Measurements from ENCODE around the gene RTN3.

Gene RTN3

GRCh38 chr11:63729326-63729725 is 48.0 kb downstream of the RTN3 start:
- Mint-ChIP-seq H3K36me3 (ENCODE audit: insufficient read depth) (peaks cover 4% of the 10 kb centered on the region), H3K27me3 (no peaks in the 10 kb centered on the region), H3K4me3 (no peak overlapping the region), H3K4me1 (no peaks in the 10 kb centered on the region), H3K27ac (ENCODE audit: low read depth) (no peak overlapping the region), H3K9me3 (no peaks in the 10 kb centered on the region)
- no peak for ATAC-seq (replicated peaks; ENCODE audit: extremely low read depth, poor library complexity, severe bottlenecking)
- no peak for DNase-seq (ENCODE audit: low spot score in 2 of 2)

- DNase-seq (ENCODE audit: low spot score in 2 of 2) (no peak), ATAC-seq (replicated peaks; ENCODE audit: extremely low read depth, poor library complexity, severe bottlenecking) (no peak)
- Mint-ChIP-seq H3K27me3 (no peaks in the 10 kb centered on the region), H3K36me3 (ENCODE audit: insufficient read depth) (no peaks in the 10 kb centered on the region), H3K9me3 (no peaks in the 10 kb centered on the region), H3K27ac (ENCODE audit: low read depth) (no peak overlapping the region), H3K4me3 (no peak overlapping the region), H3K4me1 (no peaks in the 10 kb centered on the region)
Observed at GRCh38 chr11:63736864-63737263, 55.6 kb downstream of the RTN3 start.

- ATAC-seq (replicated peaks; ENCODE audit: extremely low read depth, poor library complexity, severe bottlenecking) (no peak), DNase-seq (ENCODE audit: low spot score in 2 of 2) (no peak)
- H3K27me3 Mint-ChIP-seq = no peaks in the 10 kb centered on the region
- H3K36me3 Mint-ChIP-seq (ENCODE audit: insufficient read depth) = no peaks in the 10 kb centered on the region
- no peak overlapping the region for H3K27ac Mint-ChIP-seq (ENCODE audit: low read depth)
- no peaks in the 10 kb centered on the region for H3K9me3 Mint-ChIP-seq
- no peaks in the 10 kb centered on the region for H3K4me1 Mint-ChIP-seq
- H3K4me3 Mint-ChIP-seq = no peak overlapping the region
Observed at GRCh38 chr11:63737718-63738117, 56.4 kb downstream of the RTN3 start.

- Mint-ChIP-seq H3K4me1 (no peaks in the 10 kb centered on the region), H3K36me3 (ENCODE audit: insufficient read depth) (no peaks in the 10 kb centered on the region), H3K27ac (ENCODE audit: low read depth) (no peak overlapping the region), H3K4me3 (no peak overlapping the region), H3K9me3 (no peaks in the 10 kb centered on the region), H3K27me3 (no peaks in the 10 kb centered on the region)
- ATAC-seq (replicated peaks; ENCODE audit: extremely low read depth, poor library complexity, severe bottlenecking) (no peak), DNase-seq (ENCODE audit: low spot score in 2 of 2) (peak; percentile 37 to 49)
Observed at GRCh38 chr11:63738720-63739360, 57.5 kb downstream of the RTN3 start.

GRCh38 chr11:63745304-63746170 is 64.2 kb downstream of the RTN3 start:
- H3K4me1 Mint-ChIP-seq = no peaks in the 10 kb centered on the region
- no peaks in the 10 kb centered on the region for H3K27me3 Mint-ChIP-seq
- H3K27ac Mint-ChIP-seq (ENCODE audit: low read depth) = no peak overlapping the region
- H3K9me3 Mint-ChIP-seq = no peaks in the 10 kb centered on the region
- H3K4me3 Mint-ChIP-seq = no peak overlapping the region
- ATAC-seq (replicated peaks; ENCODE audit: extremely low read depth, poor library complexity, severe bottlenecking) = no peak
- peaks cover 6% of the 10 kb centered on the region for H3K36me3 Mint-ChIP-seq (ENCODE audit: insufficient read depth)
- no peak for DNase-seq (ENCODE audit: low spot score in 2 of 2)

GRCh38 chr11:63747011-63747410 is 65.7 kb downstream of the RTN3 start:
- no peaks in the 10 kb centered on the region for H3K27me3 Mint-ChIP-seq
- no peak overlapping the region for H3K4me3 Mint-ChIP-seq
- DNase-seq (ENCODE audit: low spot score in 2 of 2) = no peak
- no peak overlapping the region for H3K27ac Mint-ChIP-seq (ENCODE audit: low read depth)
- peaks cover 11% of the 10 kb centered on the region for H3K36me3 Mint-ChIP-seq (ENCODE audit: insufficient read depth)
- H3K9me3 Mint-ChIP-seq = no peaks in the 10 kb centered on the region
- no peak for ATAC-seq (replicated peaks; ENCODE audit: extremely low read depth, poor library complexity, severe bottlenecking)
- H3K4me1 Mint-ChIP-seq = no peaks in the 10 kb centered on the region

- ATAC-seq (replicated peaks; ENCODE audit: extremely low read depth, poor library complexity, severe bottlenecking) (no peak), DNase-seq (ENCODE audit: low spot score in 2 of 2) (no peak)
- H3K4me1 Mint-ChIP-seq = no peaks in the 10 kb centered on the region
- no peak overlapping the region for H3K4me3 Mint-ChIP-seq
- peaks cover 14% of the 10 kb centered on the region for H3K36me3 Mint-ChIP-seq (ENCODE audit: insufficient read depth)
- H3K9me3 Mint-ChIP-seq = no peaks in the 10 kb centered on the region
- no peak overlapping the region for H3K27ac Mint-ChIP-seq (ENCODE audit: low read depth)
- H3K27me3 Mint-ChIP-seq = no peaks in the 10 kb centered on the region
Observed at GRCh38 chr11:63749624-63750023, 68.3 kb downstream of the RTN3 start.

- Mint-ChIP-seq H3K36me3 (ENCODE audit: insufficient read depth) (peaks cover 11% of the 10 kb centered on the region), H3K27ac (ENCODE audit: low read depth) (no peak overlapping the region), H3K4me1 (no peaks in the 10 kb centered on the region), H3K9me3 (no peaks in the 10 kb centered on the region), H3K4me3 (no peak overlapping the region), H3K27me3 (no peaks in the 10 kb centered on the region)
- ATAC-seq (replicated peaks; ENCODE audit: extremely low read depth, poor library complexity, severe bottlenecking) = no peak
- DNase-seq (ENCODE audit: low spot score in 2 of 2) = no peak
Observed at GRCh38 chr11:63756919-63757761, 75.8 kb downstream of the RTN3 start.

GRCh38 chr11:63760487-63761079 is 79.3 kb downstream of the RTN3 start:
- Mint-ChIP-seq H3K27me3 (no peaks in the 10 kb centered on the region), H3K36me3 (ENCODE audit: insufficient read depth) (peaks cover 7% of the 10 kb centered on the region), H3K4me1 (no peaks in the 10 kb centered on the region), H3K27ac (ENCODE audit: low read depth) (no peak overlapping the region), H3K4me3 (no peak overlapping the region), H3K9me3 (no peaks in the 10 kb centered on the region)
- DNase-seq (ENCODE audit: low spot score in 2 of 2) (no peak), ATAC-seq (replicated peaks; ENCODE audit: extremely low read depth, poor library complexity, severe bottlenecking) (no peak)

GRCh38 chr11:63761188-63761587 is 79.9 kb downstream of the RTN3 start:
- no peak for DNase-seq (ENCODE audit: low spot score in 2 of 2)
- Mint-ChIP-seq H3K27ac (ENCODE audit: low read depth) (no peak overlapping the region), H3K4me1 (no peaks in the 10 kb centered on the region), H3K36me3 (ENCODE audit: insufficient read depth) (peaks cover 7% of the 10 kb centered on the region), H3K27me3 (no peaks in the 10 kb centered on the region), H3K4me3 (no peak overlapping the region), H3K9me3 (no peaks in the 10 kb centered on the region)
- no peak for ATAC-seq (replicated peaks; ENCODE audit: extremely low read depth, poor library complexity, severe bottlenecking)

GRCh38 chr11:63761931-63762653 is 80.8 kb downstream of the RTN3 start:
- peak overlapping the region; percentile 60 for H3K27ac Mint-ChIP-seq (ENCODE audit: low read depth)
- no peak overlapping the region for H3K4me3 Mint-ChIP-seq
- no peak for DNase-seq (ENCODE audit: low spot score in 2 of 2)
- ATAC-seq (replicated peaks; ENCODE audit: extremely low read depth, poor library complexity, severe bottlenecking) = no peak
- peaks cover 7% of the 10 kb centered on the region for H3K36me3 Mint-ChIP-seq (ENCODE audit: insufficient read depth)
- no peaks in the 10 kb centered on the region for H3K27me3 Mint-ChIP-seq
- peaks cover under 1% of the 10 kb centered on the region for H3K4me1 Mint-ChIP-seq
- no peaks in the 10 kb centered on the region for H3K9me3 Mint-ChIP-seq

Measured in central memory CD8-positive, alpha-beta T cell (primary cell).